HG02981 (cell line): ENCODE results near the gene ZNF302.

ENCODE experiments used
- ATAC-seq: cut with Tn5 transposase; IDR thresholded peaks from one replicate; pipeline ENCODE4 v1.9.1; 2021; ENCODE audit warnings: mild to moderate bottlenecking, moderate library complexity; ENCODE audit not compliant: unreplicated experiment

ZNF302 gene

DNA sequence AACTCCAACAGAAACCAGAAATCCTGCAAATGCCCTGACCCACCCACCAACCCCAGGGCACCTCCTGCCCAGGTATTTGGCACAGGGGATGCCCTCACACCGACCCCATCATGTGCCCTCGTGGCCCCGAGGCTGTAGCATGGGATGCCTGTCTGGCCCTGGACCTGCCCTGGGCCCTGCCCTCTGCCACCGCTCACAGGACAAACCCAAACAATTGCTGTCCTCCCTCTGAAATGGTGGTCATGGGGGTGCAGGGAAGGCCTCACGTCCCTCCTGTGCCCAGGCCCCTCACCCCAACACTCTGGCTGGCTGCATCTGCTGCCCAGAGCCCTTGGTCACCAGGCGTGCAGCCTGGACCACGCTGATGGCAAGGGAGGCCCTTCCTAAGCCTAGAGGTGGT is 54.5 kb downstream of the ZNF302 start:
- ATAC-seq, result no peak

- no peak for ATAC-seq
Observed at GRCh38 chr19:34732612-34733211, 55.2 kb downstream of the ZNF302 start.

- peak; percentile 16 for ATAC-seq
Observed at GRCh38 chr19:34733266-34733745, 55.8 kb downstream of the ZNF302 start.

- ATAC-seq, result peak; percentile 82
Observed at GRCh38 chr19:34733746-34734536, 56.5 kb downstream of the ZNF302 start, which contains the start of gene ZNF181. TSS of gene ZNF181 (plus strand) at chr19:34734243. CDS start at chr19:34735038, 795 bp downstream.

DNA sequence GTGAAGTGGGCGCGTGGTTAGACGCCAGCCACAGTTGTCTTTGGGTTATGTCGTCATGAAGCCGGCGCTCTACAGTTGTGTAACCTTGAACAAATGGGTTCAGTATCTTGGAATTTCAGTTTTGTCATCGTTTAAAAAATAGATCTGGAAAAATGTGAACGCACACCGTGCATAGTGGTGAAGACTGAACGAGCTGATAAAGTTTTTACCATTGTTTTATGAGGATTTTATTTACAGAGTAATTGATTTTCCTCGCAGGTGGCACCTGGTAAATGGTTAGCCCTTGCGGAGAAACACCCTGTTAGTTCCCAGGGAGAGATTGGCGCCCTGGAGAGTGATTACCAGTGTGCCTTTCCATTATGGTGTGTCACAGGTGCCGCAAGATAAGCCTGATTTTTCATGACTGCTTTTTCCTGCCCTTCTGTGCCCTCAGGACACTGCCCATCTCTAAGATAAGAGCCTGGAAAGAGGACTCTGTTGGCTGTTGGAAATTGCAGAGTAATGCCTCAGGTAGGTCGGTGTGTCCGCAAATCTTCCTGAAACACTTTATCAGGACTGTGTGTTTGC is 57.1 kb downstream of the ZNF302 start:
- peak; percentile 52 for ATAC-seq
